GM20000 (cell line): Measurements from ENCODE around the gene MSL2.
"Not testable (repeated sequence)": the region's sequence is repeated elsewhere in the genome, so short reads cannot be mapped to it uniquely, and the experiment has no call there.

Experiments
- DNase-seq: peaks from one replicate; pipeline ENCODE4 v3.0.0; 2012; ENCODE audit warnings: low spot score
- CTCF ChIP-seq: IDR thresholded peaks from 2 replicates; pipeline ENCODE4 v1.5.1; 2012; ENCODE audit warnings: mild to moderate bottlenecking, control low read depth; ENCODE audit errors: extremely low read depth, missing control alignments

Gene MSL2

DNA sequence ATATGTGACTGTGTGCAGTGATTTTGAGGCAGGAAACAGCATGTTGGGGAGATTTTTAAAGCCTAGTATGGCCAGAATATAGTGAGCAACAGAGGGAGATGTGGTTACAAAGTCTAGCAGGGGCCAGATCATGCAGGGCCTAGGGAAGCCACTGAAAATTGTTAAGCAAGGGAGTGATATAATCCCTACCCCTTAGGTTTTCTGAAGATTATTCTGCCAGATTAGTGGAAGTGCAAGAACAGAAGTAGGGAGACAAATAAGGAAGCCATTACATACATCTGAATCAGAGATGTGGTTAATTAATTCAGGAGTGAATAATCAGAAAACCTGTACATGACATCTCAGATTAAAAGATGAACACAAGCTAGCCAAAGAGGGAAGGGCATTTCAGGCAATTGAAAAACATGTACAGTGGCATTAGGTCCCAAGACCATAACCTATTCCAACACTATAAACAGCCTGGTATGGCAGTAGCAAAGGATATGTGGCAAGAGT, 54.8 kb downstream of the MSL2 start:
- no peak for TF ChIP-seq CTCF
- DNase-seq: no peak

- TF ChIP-seq CTCF: no peak
- DNase-seq: no peak
Measured at GRCh38 chr3:136136454-136136853, 59.7 kb downstream of the MSL2 start.

DNA sequence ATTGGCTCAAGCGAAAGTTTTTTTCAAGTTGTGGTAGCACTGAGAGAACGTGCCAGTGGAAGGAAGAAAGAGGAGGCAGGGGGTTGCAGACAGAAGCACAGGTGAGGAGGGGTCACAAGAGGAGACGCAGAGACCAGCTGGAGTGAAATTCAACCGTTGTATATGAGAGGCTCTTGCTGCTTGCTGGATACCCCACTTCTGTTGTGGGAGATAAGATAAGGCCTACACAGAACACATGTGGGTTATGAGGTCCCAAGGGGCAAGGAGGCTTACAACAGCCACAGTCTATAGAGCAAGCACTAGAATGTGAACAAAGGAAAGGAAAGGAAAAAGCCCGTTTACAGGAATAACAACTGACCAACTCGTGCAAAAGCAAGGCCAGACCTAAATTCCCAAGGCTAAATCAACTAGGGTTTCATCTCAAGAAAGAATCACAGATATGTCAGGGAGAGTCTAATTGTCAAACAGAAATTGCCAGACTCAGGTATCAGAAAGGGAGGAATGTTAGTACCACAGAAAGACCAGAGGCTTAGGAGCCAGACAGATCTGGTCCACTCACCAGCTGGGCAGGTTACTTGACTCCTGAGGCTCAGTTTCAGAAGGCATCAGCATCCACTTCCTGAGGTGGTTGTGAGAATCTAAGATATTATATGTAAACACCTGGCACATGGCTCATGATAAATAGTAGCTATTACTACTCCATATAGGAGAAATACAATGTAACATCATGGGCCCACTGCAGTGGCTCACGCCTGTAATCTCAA, 60.9 kb downstream of the MSL2 start:
- no peak for DNase-seq
- no peak for TF ChIP-seq CTCF

DNA sequence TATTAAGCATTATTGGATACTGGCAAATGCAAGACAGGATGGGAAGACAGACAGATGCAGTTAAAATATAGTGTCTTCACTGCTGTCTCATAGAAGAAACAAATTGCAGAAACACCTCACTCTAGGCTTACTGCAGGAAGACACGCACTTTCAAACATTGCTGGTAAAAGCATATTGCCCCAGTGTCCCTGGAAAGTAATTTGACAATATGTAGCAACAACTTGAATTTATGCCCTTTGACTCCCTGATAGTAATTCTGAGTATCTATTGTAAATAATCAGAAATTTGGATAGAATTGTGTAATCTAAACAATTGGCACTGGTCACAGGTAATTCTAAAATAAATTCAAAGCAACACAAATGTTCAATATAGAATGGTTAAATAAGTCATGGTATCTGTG, 62.0 kb downstream of the MSL2 start:
- TF ChIP-seq CTCF: no peak
- no peak for DNase-seq

DNA sequence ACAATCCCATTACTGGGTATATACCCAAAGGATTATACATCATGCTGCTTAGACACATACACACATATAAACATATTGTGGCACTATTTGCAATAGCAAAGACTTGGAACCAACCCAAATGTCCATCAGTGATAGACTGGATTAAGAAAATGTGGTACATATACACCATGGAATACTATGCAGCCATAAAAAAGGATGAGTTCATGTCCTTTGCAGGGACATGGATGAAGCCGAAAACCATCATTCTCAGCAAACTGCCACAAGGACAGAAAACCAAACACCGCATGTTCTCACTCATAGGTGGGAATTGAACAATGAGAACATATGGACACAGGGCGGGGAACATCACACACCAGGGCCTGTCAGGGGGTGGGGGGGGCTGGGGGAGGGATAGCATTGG, 64.5 kb downstream of the MSL2 start:
- not testable (repeated sequence) for DNase-seq

DNA sequence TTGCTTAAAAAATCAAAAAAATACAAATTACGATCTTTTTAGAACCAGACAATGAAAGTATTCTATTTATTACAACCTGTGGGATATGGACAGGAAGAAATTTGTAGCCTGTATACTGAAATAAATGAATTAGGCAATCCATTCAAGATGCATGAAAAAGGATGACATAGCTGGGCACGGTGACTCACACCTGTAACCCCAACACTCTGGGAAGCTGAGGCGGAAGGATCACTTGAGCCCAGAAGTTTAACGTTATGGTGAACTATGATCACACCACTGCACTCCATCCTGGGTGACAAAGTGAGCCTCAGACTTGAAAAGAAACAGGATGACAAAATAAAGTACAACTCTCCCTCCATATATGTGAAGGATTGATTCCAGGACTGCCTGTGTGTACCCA, 74.1 kb downstream of the MSL2 start:
- TF ChIP-seq CTCF: no peak
- DNase-seq: no peak

- no peak for TF ChIP-seq CTCF
- no peak for DNase-seq
Measured at GRCh38 chr3:136120373-136121348, 75.5 kb downstream of the MSL2 start.

DNA sequence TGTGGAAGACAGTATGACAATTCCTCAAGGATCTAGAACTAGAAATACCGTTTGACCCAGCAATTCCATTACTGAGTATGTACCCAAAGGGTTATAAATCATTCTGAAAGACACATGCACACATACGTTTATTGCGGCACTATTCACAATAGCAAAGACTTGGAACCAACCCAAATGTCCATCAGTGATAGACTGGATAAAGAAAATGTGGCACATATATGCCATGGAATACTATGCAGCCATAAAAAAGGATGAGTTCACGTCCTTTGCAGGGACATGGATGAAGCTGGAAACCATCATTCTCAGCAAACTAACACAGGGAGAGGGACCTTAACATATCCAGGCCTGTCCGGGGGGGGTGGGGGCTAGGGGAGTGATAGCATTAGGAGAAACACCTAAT, 76.4 kb downstream of the MSL2 start:
- DNase-seq: not testable (repeated sequence)

DNA sequence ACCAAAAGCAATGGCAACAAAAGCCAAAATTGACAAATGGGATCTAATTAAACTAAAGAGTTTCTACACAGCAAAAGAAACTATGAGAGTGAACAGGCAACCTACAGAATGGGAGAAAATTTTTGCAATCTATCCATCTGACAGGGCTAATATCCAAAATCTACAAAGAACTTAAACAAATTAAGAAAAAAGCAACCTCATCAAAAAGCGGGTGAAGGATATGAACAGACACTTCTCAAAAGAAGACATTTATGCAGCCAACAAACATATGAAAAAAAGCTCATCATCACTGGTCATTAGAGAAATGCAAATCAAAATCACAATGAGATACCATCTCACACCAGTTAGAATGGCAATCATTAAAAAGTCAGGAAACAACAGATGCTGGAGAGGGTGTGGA, 76.8 kb downstream of the MSL2 start:
- not testable (repeated sequence) for DNase-seq
